Aortic smooth muscle cell (primary cell): Measurements from ENCODE around the gene RPP30. TPM values are rescaled to one million over a fixed set of nuclear protein-coding genes. Genes with fewer than 3 reads are reported as not detected.

Source experiments
- total RNA-seq: library from RNA; depleted of rRNA; stranded (reverse); fragments of >200 nt; gene quantifications from 2 replicates; pipeline ENCODE4 v1.2.3, GENCODE V29; 2014

RPP30 gene
- 34.3 and 36.6 TPM in 2 replicates for total RNA-seq

DNA sequence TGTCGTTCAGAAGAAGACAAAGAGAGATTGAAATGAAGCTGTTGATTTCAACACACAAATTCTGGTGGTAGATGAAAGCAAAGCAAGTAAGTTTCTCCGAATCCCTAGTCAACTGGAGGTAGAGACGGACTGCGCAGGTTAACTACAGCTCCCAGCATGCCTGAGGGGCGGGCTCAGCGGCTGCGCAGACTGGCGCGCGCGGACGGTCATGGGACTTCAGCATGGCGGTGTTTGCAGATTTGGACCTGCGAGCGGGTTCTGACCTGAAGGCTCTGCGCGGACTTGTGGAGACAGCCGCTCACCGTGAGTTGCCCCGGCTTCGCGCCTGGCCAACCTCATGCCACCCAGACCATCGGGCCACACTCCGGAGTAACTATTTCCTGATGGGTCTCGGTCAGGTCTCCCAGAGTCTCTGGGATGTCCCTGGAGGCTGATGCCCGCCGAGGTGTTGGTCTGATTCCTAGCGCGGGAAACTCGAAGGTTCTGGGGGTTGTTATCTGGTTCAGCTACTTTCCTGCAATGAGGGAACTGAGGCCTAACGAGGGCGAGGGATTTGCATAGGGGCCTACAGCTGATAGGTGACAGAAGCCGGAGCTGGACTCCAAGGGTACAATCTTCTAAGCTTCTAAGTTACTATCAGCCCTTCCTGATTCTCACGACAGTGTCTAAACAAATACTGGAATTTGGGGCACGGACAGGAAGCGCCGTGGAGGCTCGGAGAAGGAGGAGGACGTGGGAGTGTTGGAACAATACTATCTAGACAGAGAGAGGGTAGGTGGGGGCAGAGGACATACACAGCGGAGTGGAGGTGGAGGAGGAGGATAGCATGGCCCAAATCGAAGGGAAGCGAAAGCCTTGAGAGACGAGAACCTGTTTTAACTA lies at the start of gene RPP30:
Gene RPP30 (plus strand): TSS at position 209 of the 882 bp plus-strand sequence. CDS start 13 bp downstream, at position 222.

DNA sequence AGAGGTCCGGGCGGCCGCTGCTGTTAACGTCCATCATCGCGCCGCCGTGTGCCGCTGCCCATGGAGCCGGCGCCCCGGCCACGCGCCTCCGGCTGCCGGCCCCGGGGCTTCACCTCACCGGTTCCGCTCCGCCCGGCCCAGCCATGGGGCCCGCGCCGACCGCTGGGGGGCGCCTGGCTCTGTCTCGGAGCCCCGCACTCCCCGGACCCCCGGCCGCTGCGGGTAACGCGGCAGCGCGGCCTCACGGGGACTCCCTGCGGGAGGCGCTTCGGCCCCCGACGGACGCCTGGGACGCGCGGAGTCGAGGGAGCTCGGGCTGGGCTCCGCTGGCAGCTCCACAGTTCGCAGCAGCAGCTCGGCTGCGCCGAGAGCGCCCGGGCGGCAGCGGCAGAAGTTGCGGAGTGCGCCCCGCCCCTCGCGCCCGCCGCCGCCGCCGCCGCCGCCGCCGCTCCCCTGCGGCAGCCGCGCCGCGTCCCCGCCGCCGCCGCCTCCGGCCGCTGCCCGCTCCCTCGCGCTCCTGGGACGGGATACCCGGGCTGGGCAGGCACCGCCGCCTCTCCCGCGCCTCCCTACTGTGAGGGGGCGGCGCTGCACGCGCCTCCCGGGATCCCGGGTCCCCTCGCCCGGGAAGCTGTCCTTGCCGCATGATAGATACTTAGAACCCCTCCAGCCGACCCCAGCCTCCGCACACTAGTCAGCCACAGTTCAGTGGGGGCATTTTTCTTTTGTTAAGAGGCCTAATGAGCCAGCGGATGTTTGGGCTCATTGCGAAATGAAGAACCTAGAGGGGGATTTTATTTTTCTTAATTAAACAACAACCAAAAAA lies 13.9 kb upstream of the RPP30 start, which contains the start of gene HTR7:
Gene HTR7 (minus strand): TSS at position 405 of the 826 bp plus-strand sequence. CDS start 368 bp downstream, at position 37.

DNA sequence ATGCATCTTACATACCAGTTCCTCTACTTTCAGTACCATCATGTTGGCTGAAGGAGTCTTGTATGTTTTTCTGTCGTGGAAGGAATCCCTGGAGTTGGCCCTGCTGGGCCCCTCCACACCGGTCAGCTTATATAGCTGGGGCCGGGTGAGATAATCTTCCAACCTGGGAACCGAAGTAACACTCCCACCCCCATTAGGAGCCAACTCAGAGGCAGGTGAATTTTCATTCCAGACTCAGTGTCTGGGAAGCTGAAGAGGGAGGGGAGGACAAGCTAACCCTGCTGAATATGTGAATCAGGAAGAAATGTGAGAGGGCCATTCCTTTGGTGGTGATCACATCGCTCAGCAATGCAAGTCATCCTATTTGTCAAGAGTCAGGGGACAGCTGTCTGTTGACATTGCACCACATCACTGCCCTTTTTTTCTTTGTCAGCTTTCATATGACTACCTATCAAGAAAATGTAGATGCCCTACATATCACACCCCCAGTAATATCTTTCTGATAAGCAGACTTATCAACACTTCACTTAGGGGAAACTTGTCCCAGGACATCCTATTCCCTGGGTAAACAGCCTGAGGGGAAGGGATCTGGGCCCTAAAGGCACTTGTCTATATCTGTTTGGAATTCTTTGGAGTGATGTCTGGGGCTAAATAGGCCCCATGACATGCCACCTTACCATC lies 49.4 kb downstream of the RPP30 start, which contains the start of gene ANKRD1:
Gene ANKRD1 (minus strand): TSS at position 102 of the 681 bp plus-strand sequence. CDS start 60 bp downstream, at position 42.

Other genes with a start within 250 kb of the RPP30 start
- gene HTR7, start 13.9 kb upstream of the RPP30 start, total RNA-seq = 1.1 and 3.4 TPM in 2 replicates
- gene ANKRD1, start 49.1 kb downstream of the RPP30 start, total RNA-seq = 2.2 TPM in 2 replicates